Omental fat pad (tissue), 4 donors: ENCODE measurements around the gene DAZAP1. TPM values are rescaled to one million over a fixed set of nuclear protein-coding genes. Genes with fewer than 3 reads are reported as not detected.

Source experiments
- ATAC-seq: fragments of 150-250 bp; one replicate; pipeline ENCODE4 v1.9.1; 2016; ENCODE audit warnings: mild to moderate bottlenecking, moderate library complexity; ENCODE audit not compliant: low FRiP score
- DNase-seq: peaks from one replicate; pipeline ENCODE4 v3.0.0-alpha.2; 2019; ENCODE audit warnings: low spot score
- total RNA-seq, 4 donors: library from RNA; depleted of rRNA; stranded (reverse); fragments of >200 nt; gene quantifications; one replicate each; pipeline ENCODE4 v1.1.0, GENCODE V29; 2016
- TF ChIP-seq, protein P1 (sequence below), 3 donors: fragments of 450-650 bp; IDR thresholded peaks; one replicate each; pipeline ENCODE4 v1.5.1; 2016 to 2017; ENCODE audit warnings: antibody characterized with exemption in 3 of 3, mild to moderate bottlenecking in 3 of 3, moderate library complexity in 2 of 3

Gene DAZAP1
- total RNA-seq, 4 donors from 2014 or later = 47.3 to 55.7 (median 51.1) TPM

DNA sequence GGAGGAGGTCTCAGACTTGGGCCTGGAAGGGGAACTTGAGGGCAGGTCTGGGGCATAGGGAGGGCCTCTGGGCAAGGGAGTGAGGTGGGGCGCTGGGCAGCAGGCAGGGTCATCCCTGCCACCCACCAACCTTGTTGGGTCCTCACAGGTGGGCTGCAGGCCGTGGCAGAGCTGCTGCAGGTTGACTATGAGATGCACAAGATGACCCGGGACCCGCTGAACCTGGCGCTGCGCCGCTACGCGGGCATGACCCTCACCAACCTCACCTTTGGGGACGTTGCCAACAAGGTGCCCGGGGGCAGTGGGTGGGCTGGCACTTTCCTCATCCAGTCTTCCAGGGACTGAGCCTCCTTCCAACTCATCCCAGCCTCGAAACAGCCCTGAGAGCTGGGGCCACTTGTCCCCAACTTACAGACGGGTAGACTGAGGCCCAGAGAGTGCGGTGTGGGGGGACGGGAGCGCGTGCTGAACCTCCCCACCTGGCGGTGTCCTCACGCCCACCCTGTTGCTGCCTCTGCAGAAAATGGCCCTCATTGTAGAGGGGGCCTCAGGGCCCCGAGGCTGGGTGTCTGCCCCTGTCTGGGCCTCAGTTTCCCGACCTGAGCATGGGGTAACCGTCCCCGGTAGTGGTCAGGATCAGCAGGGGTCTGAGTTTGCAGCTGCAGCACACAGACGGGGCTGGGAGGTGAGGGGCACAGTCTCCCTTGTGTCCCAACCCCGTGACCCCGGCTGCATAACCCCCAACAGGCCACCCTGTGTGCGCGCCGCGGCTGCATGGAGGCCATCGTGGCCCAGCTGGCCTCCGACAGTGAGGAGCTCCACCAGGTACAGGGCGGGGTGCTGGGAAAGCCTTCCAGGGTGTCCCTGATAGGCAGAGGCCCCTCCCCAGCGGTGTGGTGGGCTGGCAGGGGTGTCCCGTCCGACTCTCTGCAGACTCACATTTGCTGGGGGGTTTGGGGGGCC, 52.9 kb downstream of the DAZAP1 start:
- ATAC-seq (no peak), DNase-seq (no peak)
- TF ChIP-seq, protein P1, sequence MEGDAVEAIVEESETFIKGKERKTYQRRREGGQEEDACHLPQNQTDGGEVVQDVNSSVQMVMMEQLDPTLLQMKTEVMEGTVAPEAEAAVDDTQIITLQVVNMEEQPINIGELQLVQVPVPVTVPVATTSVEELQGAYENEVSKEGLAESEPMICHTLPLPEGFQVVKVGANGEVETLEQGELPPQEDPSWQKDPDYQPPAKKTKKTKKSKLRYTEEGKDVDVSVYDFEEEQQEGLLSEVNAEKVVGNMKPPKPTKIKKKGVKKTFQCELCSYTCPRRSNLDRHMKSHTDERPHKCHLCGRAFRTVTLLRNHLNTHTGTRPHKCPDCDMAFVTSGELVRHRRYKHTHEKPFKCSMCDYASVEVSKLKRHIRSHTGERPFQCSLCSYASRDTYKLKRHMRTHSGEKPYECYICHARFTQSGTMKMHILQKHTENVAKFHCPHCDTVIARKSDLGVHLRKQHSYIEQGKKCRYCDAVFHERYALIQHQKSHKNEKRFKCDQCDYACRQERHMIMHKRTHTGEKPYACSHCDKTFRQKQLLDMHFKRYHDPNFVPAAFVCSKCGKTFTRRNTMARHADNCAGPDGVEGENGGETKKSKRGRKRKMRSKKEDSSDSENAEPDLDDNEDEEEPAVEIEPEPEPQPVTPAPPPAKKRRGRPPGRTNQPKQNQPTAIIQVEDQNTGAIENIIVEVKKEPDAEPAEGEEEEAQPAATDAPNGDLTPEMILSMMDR (IDR thresholded peaks at IDR 0.05) = no peak

DNA sequence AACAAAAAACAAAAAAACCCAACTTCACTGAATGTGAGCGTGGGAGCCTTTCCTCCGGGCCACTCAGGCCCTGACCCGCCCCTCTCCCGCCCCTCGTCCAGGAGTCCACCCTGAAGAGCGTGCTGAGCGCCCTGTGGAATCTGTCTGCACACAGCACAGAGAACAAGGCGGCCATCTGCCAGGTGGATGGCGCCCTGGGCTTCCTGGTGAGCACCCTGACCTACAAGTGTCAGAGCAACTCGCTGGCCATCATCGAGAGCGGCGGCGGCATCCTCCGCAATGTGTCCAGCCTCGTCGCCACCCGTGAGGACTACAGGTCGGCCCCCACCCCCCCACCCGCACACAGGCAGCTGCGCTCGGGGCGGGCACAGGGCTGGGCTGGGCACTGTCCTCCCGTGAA, 54.5 kb downstream of the DAZAP1 start:
- ATAC-seq (no peak), DNase-seq (no peak)
- TF ChIP-seq, protein P1 (IDR thresholded peaks at IDR 0.05) = no peak

DNA sequence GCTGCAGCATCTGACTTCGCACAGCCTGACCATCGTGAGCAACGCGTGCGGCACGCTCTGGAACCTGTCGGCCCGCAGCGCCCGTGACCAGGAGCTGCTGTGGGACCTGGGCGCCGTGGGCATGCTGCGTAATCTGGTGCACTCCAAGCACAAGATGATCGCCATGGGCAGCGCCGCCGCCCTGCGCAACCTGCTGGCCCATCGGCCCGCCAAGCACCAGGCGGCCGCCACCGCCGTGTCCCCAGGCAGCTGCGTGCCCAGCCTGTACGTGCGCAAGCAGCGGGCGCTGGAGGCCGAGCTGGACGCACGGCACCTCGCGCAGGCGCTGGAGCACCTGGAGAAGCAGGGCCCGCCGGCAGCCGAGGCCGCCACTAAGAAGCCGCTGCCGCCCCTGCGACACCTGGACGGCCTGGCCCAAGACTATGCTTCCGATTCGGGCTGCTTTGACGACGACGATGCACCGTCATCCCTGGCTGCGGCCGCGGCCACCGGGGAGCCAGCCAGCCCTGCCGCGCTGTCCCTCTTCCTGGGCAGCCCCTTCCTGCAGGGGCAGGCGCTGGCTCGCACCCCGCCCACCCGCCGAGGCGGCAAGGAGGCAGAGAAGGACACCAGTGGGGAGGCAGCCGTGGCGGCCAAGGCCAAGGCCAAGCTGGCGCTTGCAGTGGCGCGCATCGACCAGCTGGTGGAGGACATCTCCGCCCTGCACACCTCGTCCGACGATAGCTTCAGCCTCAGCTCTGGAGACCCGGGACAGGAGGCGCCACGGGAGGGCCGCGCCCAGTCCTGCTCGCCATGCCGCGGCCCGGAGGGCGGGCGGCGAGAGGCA, 58.0 kb downstream of the DAZAP1 start:
- TF ChIP-seq, protein P1 (IDR thresholded peaks at IDR 0.05) = no peak
- no peak for ATAC-seq
- no peak for DNase-seq

DNA sequence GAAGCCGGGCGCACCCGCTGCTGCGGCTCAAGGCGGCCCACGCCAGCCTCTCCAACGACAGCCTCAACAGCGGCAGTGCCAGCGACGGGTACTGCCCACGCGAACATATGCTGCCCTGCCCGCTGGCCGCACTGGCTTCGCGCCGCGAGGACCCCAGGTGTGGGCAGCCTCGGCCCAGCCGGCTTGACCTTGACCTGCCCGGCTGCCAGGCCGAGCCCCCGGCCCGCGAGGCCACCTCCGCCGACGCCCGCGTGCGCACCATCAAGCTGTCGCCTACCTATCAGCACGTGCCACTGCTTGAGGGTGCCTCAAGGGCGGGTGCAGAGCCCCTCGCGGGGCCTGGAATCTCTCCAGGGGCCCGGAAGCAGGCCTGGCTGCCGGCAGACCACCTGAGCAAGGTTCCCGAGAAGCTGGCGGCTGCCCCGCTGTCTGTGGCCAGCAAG, 58.7 kb downstream of the DAZAP1 start:
- ATAC-seq (no peak), DNase-seq (no peak)
- TF ChIP-seq, protein P1 (IDR thresholded peaks at IDR 0.05) = no peak

DNA sequence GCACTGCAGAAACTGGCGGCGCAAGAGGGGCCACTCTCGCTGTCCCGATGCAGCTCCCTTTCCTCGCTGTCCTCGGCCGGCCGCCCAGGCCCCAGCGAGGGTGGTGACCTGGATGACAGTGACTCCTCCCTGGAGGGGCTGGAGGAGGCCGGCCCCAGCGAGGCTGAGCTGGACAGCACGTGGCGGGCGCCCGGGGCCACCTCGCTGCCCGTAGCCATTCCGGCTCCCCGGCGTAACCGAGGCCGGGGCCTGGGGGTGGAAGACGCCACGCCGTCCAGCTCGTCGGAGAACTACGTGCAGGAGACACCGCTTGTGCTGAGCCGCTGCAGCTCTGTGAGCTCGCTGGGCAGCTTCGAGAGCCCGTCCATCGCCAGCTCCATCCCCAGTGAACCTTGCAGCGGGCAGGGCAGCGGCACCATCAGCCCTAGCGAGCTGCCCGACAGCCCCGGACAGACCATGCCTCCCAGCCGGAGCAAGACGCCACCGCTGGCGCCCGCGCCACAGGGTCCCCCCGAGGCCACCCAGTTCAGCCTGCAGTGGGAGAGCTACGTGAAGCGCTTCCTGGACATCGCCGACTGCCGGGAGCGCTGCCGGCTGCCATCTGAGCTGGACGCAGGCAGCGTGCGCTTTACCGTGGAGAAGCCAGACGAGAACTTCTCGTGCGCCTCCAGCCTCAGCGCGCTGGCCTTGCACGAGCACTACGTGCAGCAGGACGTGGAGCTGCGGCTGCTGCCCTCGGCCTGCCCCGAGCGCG, 59.3 kb downstream of the DAZAP1 start:
- DNase-seq (no peak), ATAC-seq (no peak)
- TF ChIP-seq, protein P1 (IDR thresholded peaks at IDR 0.05) = no peak

DNA sequence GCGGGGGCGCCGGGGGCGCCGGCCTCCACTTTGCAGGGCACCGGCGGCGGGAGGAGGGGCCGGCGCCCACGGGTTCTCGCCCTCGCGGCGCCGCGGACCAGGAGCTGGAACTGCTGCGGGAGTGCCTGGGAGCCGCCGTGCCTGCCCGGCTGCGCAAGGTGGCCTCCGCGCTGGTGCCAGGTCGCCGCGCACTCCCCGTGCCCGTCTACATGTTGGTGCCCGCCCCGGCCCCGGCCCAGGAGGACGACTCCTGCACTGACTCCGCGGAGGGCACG, 59.8 kb downstream of the DAZAP1 start:
- DNase-seq = no peak
- TF ChIP-seq, protein P1 (IDR thresholded peaks at IDR 0.05) = no peak
- ATAC-seq = no peak
